Measurements from ENCODE around the gene CLMN.

GRCh38 chr14:95274279-95274678, 45.4 kb downstream of the CLMN start:
- TF ChIP-seq CTCF (conservative IDR thresholded peaks at IDR 0.05; ENCODE audit: low read depth, low read length) = no peak
- no peak for TF ChIP-seq EZH2 (IDR thresholded peaks at IDR 0.05; ENCODE audit: borderline replicate concordance, low read depth, low read length, poor library complexity, severe bottlenecking)
